Psoas muscle (tissue), 8 donors: ENCODE results near the gene SLC8A2. TPM values are rescaled to one million over a fixed set of nuclear protein-coding genes. Genes with fewer than 3 reads are reported as not detected.

Experiments
- ATAC-seq, 4 donors: fragments of 200-7000 bp; cut with Tn5 transposase; one replicate each; pipeline ENCODE4 v1.9.1; 2020; ENCODE audit warnings: moderate library complexity in 3 of 4, mild to moderate bottlenecking in 2 of 4
- DNase-seq, 2 donors: peaks; one replicate each; pipeline ENCODE4 v3.0.0-alpha.2; 2020
- H3K27ac ChIP-seq: fragments of 200-600 bp; one replicate; pipeline ENCODE4 v1.8.0; 2022
- H3K27me3 ChIP-seq, 3 donors: fragments of 200-600 bp in 1 of 3; one replicate each; pipeline versions ENCODE4 v1.6.1 to v1.8.0; 2013 to 2022; ENCODE audit warnings: low read length in 2 of 3, mild to moderate bottlenecking in 2 of 3, moderate library complexity in 1 of 3; ENCODE audit not compliant: insufficient read depth in 3 of 3
- H3K36me3 ChIP-seq, 2 donors: fragments of 200-600 bp in 1 of 2; one replicate each; pipeline versions ENCODE4 v1.6.1 to v1.8.0; 2013 to 2022; ENCODE audit warnings: low read depth in 1 of 2, mild to moderate bottlenecking in 1 of 2, moderate library complexity in 1 of 2; ENCODE audit not compliant: insufficient read depth in 1 of 2
- H3K4me1 ChIP-seq: fragments of 200-600 bp; one replicate; pipeline ENCODE4 v1.8.0; 2022
- H3K4me3 ChIP-seq: fragments of 200-600 bp; one replicate; pipeline ENCODE4 v1.8.0; 2022; ENCODE audit warnings: mild to moderate bottlenecking
- H3K9me3 ChIP-seq: fragments of 200-600 bp; one replicate; pipeline ENCODE4 v1.8.0; 2022
- WGBS, 3 donors: extraction: QIAGEN DNeasy Blood & Tissue Kit; methylation state at CpG; one replicate each; pipeline versions ENCODE4 v1.1.6 to v1.1.7; 2013; 5-methylcytosine and 5-hydroxymethylcytosine counted together
- intact Hi-C, 2 donors: fragments of 100-400 bp; cut with DNase I; formaldehyde crosslinking; loops; one replicate each; pipeline versions ENCODE4 v1.11.0 to v1.14.2; 2022
- polyA plus RNA-seq, 3 donors: library from polyadenylated mRNA; stranded (reverse); fragments of 200-250 nt; gene quantifications; one replicate each; pipeline ENCODE4 v1.2.3, GENCODE V29; 2013
- total RNA-seq, 4 donors: library from RNA; stranded (reverse); fragmentation: NEBNext Ultra II Directional in 2 of 4; extraction: Animal tissue kit (Norgen Biotek cat#: 25700) in 2 of 4; gene quantifications; one replicate each; pipeline versions ENCODE4 v1.2.1 to v1.2.4, GENCODE V29; 2021 to 2023
- TF ChIP-seq, protein P1 (sequence below): fragments of 200-600 bp; IDR thresholded peaks from one replicate; pipeline ENCODE4 v1.8.0; 2022; ENCODE audit warnings: antibody characterized with exemption
- donor health status: healthy with polysubstance abuse.
- donor health status: DM: no; HTN: no; CAD: no; lungs with moderate emphysema.
- donor health status: Bipolar disorder and iron deficiency.
- donor health status: healthy.
- donor health status: DM: yes; HTN: yes; CAD: no.
- donor health status: DM: no; HTN: no; CAD: no.
- donor health status: DM: no; HTN: no; CAD: no.
- donor health status: DM: yes; HTN: yes; CAD: no.

Gene SLC8A2
- total and polyA plus RNA-seq, 7 donors = 0.12 to 0.54 (median 0.19) TPM; not detected in 1

DNA sequence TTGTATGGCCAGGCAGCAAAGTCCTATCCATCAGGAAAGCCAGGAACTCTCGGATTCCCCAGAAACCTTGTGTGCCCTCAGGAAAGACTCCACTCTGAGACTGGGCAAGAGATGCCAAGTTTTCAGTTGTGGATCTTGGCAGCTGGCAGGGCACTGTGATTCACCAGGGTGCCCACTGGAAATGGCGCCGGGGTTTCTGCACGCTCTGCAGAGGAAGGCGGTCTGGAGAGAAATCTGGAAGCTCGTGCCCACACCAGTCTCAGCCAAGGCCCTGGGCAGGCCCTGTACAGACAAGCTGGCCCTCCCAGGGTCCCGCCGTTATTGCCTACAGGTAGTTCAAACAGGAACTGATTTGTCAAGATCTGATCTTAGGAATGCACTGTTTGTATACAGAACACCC is 38.3 kb upstream of the SLC8A2 start:
- H3K27ac ChIP-seq = peak overlapping the region; percentile 99

DNA sequence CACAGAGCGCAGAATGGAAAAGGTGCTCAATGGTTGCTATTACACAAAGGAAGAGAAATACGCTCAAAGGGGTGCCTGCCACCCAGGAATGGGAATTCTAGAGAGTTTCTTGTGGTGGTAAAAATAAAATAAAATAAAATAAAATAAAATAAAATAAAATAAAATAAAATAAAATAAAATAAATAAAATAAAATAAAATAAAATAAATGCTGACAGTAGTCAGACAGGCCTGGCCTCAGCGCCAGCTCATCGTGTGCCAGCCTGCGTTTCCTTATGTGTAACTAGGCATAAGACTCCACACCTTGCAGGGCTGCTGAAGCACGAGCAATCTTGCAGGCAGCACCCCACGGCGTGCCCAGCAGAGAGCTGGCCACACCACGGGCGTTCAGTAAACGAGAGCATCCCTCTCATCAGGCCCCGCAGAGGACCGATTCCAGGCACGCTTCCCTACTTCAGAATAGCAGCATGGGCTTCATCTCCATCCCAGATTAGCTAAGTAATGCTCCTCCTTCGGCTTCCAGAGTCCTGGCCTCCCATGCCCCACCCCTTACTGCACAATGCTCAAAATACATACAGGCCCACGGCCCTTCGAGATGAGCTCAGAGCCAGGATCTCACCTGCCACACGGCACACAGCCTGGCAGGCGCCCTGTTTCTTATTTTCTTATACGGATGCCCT is 37.6 kb upstream of the SLC8A2 start:
- Histone ChIP-seq H3K4me1 (peaks cover 85% of the 10 kb centered on the region), H3K36me3 (peaks cover 0 to under 1% of the 10 kb centered on the region in 2 donors), H3K9me3 (no peaks in the 10 kb centered on the region), H3K27me3 (no peaks in the 10 kb centered on the region), H3K27ac (peak overlapping the region; percentile 99), H3K4me3 (peak overlapping the region; percentile 95)
- TF ChIP-seq, protein P1, sequence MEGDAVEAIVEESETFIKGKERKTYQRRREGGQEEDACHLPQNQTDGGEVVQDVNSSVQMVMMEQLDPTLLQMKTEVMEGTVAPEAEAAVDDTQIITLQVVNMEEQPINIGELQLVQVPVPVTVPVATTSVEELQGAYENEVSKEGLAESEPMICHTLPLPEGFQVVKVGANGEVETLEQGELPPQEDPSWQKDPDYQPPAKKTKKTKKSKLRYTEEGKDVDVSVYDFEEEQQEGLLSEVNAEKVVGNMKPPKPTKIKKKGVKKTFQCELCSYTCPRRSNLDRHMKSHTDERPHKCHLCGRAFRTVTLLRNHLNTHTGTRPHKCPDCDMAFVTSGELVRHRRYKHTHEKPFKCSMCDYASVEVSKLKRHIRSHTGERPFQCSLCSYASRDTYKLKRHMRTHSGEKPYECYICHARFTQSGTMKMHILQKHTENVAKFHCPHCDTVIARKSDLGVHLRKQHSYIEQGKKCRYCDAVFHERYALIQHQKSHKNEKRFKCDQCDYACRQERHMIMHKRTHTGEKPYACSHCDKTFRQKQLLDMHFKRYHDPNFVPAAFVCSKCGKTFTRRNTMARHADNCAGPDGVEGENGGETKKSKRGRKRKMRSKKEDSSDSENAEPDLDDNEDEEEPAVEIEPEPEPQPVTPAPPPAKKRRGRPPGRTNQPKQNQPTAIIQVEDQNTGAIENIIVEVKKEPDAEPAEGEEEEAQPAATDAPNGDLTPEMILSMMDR = no peak
- 42 to 53% (median 43%) methylated on average over 20 of the region's 20 CpGs for WGBS, 3 donors
- DNase-seq (no peak), ATAC-seq (peak in 3 of 4 donors; percentile 6 to 30 (median 18))
- intact Hi-C loops = no loop called here

More for the DNA sequence above, 38.3 kb upstream of the SLC8A2 start:
- intact Hi-C loops = loop anchor here (5.0 to 10.0 kb wide), 3 partner anchors 92 to 195 kb away; no protein-coding TSS in a partner anchor
- Histone ChIP-seq H3K9me3 (no peaks in the 10 kb centered on the region), H3K27me3 (no peaks in the 10 kb centered on the region), H3K4me3 (peak overlapping the region; percentile 95), H3K4me1 (peaks cover 85% of the 10 kb centered on the region), H3K36me3 (no peaks in the 10 kb centered on the region)
- DNase-seq = peak; percentile 55 to 79
- TF ChIP-seq, protein P1 = no peak
- peak; percentile 23 to 59 (median 46) for ATAC-seq
- 20 to 27% (median 24%) methylated on average over 8 of the region's 8 CpGs for WGBS, 3 donors

DNA sequence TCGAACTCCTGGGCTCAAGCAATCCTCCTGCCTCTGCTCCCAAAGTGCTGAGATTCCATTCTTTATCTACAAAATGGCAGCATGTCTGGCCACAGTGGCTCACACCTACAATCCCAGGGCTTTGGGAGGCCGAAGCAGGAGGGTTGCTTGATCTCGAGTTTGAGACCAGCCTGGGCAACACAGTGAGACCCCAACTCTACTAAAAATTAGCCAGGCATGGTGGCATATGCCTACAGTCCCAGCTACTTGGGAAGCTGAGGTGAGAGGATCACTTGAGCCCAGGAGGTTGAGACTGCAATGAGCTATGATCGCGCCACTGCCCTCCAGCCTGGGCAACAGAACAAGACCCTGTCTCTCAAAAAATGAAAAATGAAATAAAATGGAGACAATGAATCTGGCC is 37.0 kb upstream of the SLC8A2 start:
- H3K36me3 ChIP-seq = peaks cover 0 to 6% of the 10 kb centered on the region in 2 donors
- H3K9me3 ChIP-seq = no peaks in the 10 kb centered on the region
- no peaks in the 10 kb centered on the region for H3K27me3 ChIP-seq
- intact Hi-C loops = no loop called here
- H3K4me1 ChIP-seq = peaks cover 85% of the 10 kb centered on the region
- no peak overlapping the region for H3K4me3 ChIP-seq
- 93 to 100% (median 95%) methylated on average over 5 of the region's 5 CpGs for WGBS, 3 donors
- TF ChIP-seq, protein P1 = no peak
- no peak for ATAC-seq
- H3K27ac ChIP-seq = peak overlapping the region; percentile 99
- no peak for DNase-seq

DNA sequence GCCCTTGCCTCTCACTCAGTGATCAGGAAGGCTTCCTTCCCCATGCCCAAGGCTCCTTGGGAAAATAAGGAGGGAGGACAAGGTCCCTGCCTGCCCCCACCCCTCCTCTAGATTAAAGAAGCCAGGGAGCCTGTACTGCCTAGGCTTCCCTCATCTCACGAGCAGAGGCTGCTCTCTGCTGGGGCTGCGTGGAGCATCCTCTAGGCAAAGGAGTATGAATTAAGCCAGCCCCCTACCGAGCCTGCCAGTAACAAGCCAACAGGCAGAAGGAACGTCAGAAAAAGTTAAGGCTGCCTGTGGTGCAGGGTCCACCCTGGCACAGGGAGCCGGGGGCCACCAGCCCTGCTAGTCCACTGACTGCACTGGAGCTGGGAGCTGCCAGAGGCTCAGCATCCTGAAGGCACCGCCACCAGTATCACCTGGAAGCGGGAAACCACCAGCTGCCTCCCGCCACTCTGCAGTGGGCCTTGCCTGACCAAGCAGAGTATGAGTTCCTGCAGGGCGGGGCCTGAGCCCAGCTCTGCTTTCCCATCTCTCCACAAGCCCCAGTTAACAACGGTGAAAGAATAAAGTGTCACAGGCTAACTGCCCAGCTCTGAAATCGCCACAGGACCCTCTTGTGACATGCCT is 36.3 kb upstream of the SLC8A2 start:
- no peak for DNase-seq
- Histone ChIP-seq H3K36me3 (peaks cover 0 to 13% of the 10 kb centered on the region in 2 donors), H3K4me1 (peaks cover 79% of the 10 kb centered on the region), H3K9me3 (no peaks in the 10 kb centered on the region), H3K4me3 (peak overlapping the region; percentile 30), H3K27ac (peak overlapping the region; percentile 99), H3K27me3 (no peaks in the 10 kb centered on the region)
- WGBS, 3 donors = 63 to 71% (median 63%) methylated on average over 11 of the region's 11 CpGs
- TF ChIP-seq, protein P1 = no peak
- no peak for ATAC-seq
- intact Hi-C loops = no loop called here
